GM23248 (cell line): ENCODE results near the gene ACACA.

Source experiments
- EZH2 ChIP-seq: fragments of 200-600 bp; sonication (generic); IDR thresholded peaks from 2 replicates; pipeline ENCODE4 v1.6.1; 2018; ENCODE audit warnings: antibody characterized with exemption, mild to moderate bottlenecking; ENCODE audit not compliant: insufficient read depth, poor library complexity, severe bottlenecking
- EZH2phosphoT487 ChIP-seq: fragments of 200-600 bp; sonication (generic); IDR thresholded peaks from 2 replicates; pipeline ENCODE4 v1.6.1; 2018; ENCODE audit warnings: antibody characterized with exemption, moderate library complexity, mild to moderate bottlenecking, low read depth; ENCODE audit not compliant: insufficient read depth

- TF ChIP-seq EZH2 (no peak), EZH2phosphoT487 (no peak)
These were observed 151.2 kb downstream of the ACACA start for GRCh38 chr17:37255432-37255831.
